ENCODE results near the gene HES4.

The HES4 gene, protein sequence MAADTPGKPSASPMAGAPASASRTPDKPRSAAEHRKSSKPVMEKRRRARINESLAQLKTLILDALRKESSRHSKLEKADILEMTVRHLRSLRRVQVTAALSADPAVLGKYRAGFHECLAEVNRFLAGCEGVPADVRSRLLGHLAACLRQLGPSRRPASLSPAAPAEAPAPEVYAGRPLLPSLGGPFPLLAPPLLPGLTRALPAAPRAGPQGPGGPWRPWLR

GRCh38 chr1:999725-1000356, at the start of gene HES4:
Gene HES4, minus strand, starts transcription at chr1:1000097. Its CDS starts 124 bp downstream, at chr1:999973.
- peak in 5 of 6 experiments; percentile 53 to 62 (median 56) for DNase-seq

GRCh38 chr1:1048765-1049164, 48.9 kb upstream of the HES4 start:
- DNase-seq: no peak

DNA sequence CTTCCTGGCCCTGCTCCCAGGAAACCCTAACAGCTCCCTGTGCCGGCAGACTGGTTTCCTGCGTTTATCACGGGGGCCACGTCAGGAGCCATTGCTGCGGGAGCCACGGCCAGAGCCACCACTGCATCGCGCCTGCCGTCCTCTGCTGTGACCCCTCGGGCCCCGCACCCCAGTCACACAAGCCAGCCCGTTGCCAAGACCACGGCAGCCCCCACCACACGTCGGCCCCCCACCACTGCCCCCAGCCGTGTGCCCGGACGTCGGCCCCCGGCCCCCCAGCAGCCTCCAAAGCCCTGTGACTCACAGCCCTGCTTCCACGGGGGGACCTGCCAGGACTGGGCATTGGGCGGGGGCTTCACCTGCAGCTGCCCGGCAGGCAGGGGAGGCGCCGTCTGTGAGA, 48.1 kb upstream of the HES4 start:
- no peak for DNase-seq

DNA sequence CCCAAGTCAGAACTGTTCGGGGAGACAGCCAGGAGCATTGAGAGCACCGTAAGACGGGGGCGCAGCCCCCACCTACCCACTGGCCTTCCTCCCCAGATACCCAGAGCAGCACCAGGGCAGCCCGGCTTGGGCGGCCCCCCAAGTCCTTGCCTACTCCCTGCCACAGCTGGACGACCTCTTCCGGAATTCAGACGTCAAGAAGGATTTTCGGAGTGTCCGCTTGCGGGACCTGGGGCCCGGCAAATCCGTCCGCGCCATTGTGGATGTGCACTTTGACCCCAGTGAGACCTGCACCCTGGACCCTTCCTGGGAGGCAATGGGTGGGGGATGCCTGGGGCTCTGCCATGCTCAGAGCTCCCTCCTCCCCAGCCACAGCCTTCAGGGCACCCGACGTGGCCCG, 47.5 kb upstream of the HES4 start:
- DNase-seq: no peak

DNA sequence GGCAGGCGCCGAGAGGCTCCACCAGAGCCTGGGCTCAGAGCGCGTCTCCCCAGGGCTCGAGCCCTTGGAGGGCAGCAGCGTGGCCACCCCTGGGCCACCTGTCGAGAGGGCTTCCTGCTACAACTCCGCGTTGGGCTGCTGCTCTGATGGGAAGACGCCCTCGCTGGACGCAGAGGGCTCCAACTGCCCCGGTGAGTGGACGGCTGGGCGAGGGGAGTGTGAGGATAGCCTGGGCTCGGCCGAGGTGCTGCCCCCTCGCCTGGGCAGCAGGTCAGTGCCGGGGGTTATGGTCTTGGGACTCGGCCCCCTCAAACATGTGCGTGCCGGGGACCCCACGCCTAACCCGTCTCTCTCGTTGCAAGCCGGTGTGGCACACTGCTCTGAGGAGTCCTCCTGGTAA, 46.9 kb upstream of the HES4 start:
- DNase-seq: no peak

DNA sequence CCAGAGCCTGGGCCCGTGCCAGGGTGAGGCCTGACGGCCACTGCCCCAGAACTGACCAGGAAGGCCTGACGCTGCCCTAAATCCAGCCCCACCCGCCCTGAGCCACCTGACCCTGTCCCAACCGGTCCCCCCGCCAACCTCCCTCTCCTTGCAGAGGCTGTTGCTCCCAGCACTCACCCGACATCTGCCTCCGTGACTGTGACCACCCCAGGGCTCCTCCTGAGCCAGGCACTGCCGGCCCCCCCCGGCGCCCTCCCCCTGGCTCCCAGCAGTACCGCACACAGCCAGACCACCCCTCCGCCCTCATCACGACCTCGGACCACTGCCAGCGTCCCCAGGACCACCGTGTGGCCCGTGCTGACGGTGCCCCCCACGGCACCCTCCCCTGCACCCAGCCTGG, 46.3 kb upstream of the HES4 start:
- DNase-seq: no peak

DNA sequence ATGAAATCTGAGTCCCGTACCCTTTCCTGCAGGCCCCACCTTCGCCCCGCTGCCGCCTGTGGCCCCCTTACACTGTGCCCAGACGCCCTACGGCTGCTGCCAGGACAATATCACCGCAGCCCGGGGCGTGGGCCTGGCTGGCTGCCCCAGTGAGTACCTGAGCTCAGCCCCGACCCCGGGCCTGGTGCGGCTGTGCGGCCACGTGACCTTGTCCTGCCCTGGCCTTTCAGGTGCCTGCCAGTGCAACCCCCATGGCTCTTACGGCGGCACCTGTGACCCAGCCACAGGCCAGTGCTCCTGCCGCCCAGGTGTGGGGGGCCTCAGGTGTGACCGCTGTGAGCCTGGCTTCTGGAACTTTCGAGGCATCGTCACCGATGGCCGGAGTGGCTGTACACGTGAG, 45.2 kb upstream of the HES4 start:
- no peak for DNase-seq

GRCh38 chr1:1044455-1045078, 44.7 kb upstream of the HES4 start:
- no peak for DNase-seq

DNA sequence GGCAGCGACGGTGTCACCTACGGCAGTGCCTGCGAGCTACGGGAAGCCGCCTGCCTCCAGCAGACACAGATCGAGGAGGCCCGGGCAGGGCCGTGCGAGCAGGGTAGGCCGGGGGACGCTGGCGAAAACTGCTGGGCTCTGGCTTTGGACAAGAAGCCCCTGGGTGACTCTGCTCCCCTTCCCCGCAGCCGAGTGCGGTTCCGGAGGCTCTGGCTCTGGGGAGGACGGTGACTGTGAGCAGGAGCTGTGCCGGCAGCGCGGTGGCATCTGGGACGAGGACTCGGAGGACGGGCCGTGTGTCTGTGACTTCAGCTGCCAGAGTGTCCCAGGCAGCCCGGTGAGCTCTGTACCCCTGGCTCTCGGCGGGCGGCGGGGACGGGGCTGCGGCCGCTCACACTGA, 44.0 kb upstream of the HES4 start:
- DNase-seq: no peak

DNA sequence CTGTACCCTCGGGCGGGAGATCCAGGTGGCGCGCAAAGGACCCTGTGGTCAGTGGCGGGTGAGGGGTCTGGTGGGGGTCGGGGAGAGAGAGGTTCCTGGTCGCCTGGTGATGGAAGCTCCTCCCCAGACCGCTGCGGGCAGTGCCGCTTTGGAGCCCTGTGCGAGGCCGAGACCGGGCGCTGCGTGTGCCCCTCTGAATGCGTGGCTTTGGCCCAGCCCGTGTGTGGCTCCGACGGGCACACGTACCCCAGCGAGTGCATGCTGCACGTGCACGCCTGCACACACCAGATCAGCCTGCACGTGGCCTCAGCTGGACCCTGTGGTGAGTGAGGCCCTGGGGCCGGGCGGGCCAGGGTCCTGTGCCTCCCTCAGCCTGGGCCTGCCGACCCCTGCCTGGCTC, 43.5 kb upstream of the HES4 start:
- DNase-seq: no peak

GRCh38 chr1:1042835-1043234, 42.9 kb upstream of the HES4 start:
- peak in 1 of 6 experiments; percentile 15 for DNase-seq

DNA sequence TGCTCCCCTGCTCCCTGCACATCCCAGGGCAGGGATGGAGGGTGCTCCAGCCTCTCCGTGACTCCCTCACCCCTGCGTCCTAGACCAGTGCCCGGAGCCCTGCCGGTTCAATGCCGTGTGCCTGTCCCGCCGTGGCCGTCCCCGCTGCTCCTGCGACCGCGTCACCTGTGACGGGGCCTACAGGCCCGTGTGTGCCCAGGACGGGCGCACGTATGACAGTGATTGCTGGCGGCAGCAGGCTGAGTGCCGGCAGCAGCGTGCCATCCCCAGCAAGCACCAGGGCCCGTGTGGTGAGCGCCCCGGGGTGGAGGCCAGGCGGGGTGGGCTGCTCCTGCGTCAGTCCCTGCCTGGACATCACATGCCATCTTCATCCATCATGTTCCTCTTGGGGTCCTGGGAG, 42.0 kb upstream of the HES4 start:
- DNase-seq: peak in 1 of 6 experiments; percentile 20

GRCh38 chr1:1041092-1041523, 41.2 kb upstream of the HES4 start:
- DNase-seq: peak in 3 of 6 experiments; percentile 44 to 62 (median 56)

GRCh38 chr1:1040004-1040991, 40.4 kb upstream of the HES4 start:
- peak; percentile 67 to 88 (median 80) for DNase-seq

GRCh38 chr1:1039145-1039910, 39.4 kb upstream of the HES4 start:
- no peak for DNase-seq

DNA sequence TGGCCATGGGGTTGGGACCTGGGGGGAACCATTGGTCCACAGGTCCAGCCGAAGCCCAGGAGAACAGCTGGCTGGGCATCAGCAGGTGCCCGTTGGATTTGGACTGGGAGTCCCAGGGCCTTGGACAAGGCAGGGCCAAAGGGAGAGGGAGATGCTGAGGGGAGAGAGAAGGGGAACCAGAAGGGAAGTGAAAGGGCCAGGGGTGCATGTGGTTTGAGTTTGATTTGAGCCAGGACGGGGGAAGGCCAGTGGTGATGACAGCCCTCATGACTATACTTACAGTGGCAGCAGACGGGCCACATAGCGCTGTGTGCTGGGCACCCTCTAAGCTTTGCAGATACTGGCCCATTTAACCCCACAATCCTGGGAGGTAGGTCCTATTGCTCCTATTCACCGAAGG, 38.8 kb upstream of the HES4 start:
- DNase-seq: no peak

- no peak for DNase-seq
Measured at GRCh38 chr1:1037366-1038327, 37.8 kb upstream of the HES4 start.

- no peak for DNase-seq
Measured at GRCh38 chr1:1035291-1035943, 35.5 kb upstream of the HES4 start.

DNA sequence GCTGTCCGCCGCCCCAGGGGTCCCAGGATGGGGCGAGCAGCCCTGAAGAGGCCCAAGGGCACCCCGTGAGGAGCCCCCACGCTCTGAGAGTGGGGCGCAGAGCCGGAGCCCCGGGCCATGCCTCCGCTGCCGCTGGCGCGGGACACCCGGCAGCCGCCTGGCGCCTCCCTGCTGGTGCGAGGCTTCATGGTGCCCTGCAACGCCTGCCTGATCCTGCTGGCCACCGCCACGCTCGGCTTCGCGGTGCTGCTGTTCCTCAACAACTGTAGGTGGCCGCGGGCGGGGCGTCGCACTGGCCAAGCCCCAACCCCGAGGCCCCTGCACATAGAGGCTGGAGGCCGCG, 34.5 kb upstream of the HES4 start:
- DNase-seq: peak in 1 of 6 experiments; percentile 13

DNA sequence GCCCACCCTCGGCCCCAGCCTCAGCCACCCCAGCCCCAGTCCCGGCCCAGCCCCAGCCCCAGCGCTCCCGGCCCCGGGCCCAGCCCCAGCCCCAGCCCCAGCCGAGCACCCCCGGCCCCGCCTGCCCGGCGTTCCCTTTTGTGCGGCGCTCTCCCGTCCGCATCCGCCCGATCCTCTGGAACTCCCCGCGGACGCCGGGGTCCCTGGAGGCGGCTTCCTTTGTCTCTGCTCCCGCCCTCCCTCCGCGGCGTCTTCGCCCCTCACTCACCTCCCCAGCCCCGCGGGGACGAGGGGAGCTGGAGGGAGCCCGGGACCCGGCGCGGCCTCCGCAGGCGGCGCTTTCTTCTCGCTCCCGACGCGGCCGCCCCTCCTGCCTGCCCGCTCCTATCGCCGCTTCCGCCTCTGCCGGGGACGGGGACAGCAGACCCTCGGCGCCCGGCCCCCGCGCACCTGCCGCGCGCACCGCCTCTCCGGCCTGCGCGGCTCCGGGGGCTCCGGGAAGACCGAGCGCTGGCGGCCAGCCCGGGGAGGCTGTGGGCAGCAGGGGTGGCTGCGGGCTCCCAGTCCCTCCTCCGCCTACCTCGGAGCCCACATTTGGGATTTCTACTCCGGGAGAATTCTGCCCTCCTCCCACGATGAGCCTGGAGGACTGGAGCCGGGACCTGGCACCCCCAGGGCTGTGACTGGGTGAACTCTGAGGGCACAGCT, 34.0 kb upstream of the HES4 start:
- peak in 1 of 6 experiments; percentile 24 for DNase-seq

Data from stimulated activated naive CD4-positive, alpha-beta T cell (primary cell).